HCT116 (cell line): ENCODE measurements around the gene CACNA1C. TPM values are rescaled to one million over a fixed set of nuclear protein-coding genes. Genes with fewer than 3 reads are reported as not detected.

ENCODE experiments used
- ATAC-seq: fragments of 200-7000 bp; cut with Tn5 transposase; 2 replicates; pipeline ENCODE4 v1.9.1; 2020; ENCODE audit warnings: mild to moderate bottlenecking, moderate library complexity
- BruUV-seq: library from RNA; stranded (reverse); fragments of 400-500 nt; replicated peaks from 2 replicates; lab custom pipeline; 2021; lab: Mats Ljungman, UMichigan
- CTCF ChIA-PET: fragments of 300-600 bp; sonication (Branson Sonifier 250); formaldehyde crosslinking; loops from one replicate; lab custom pipeline; 2021; ENCODE audit warnings: antibody characterized with exemption; lab: Charles Lee
- POLR2A ChIA-PET: fragments of 300-600, 350-600 bp; sonication (Branson Sonifier 250); formaldehyde crosslinking; loops from one replicate; lab custom pipeline; 2021; ENCODE audit warnings: antibody characterized with exemption; lab: Charles Lee
- RAD21 ChIA-PET, 2 experiments: fragments of 300-600 bp; sonication (Branson Sonifier 250); formaldehyde crosslinking; loops; one replicate each; lab custom pipeline; 2023; ENCODE audit warnings: low total read pairs in 2 of 2; ENCODE audit not compliant: uncharacterized antibody in 2 of 2, unreplicated experiment in 2 of 2, low non-redundant PET in 1 of 2; lab: Charles Lee
- DNase-seq: peaks from one replicate; pipeline ENCODE4 v3.0.0-alpha.2; 2010; ENCODE audit warnings: low read depth, low spot score
- H2AFZ ChIP-seq: fragments of 200-600 bp; shearing (Covaris generic), sonication (generic); 2 replicates; pipeline ENCODE4 v1.6.1; 2017; ENCODE audit warnings: low read depth, mixed run types, mixed read lengths, antibody characterized with exemption, low read length; ENCODE audit not compliant: poor library complexity, severe bottlenecking
- H3K27ac ChIP-seq: 2 replicates; pipeline ENCODE4 v1.5.1; 2012; ENCODE audit warnings: low read depth, low read length
- H3K27me3 ChIP-seq: fragments of 200-600 bp; sonication (generic); 2 replicates; pipeline ENCODE4 v1.6.1; 2016; ENCODE audit warnings: mixed run types, low read length, mixed read lengths; ENCODE audit not compliant: insufficient read depth
- H3K36me3 ChIP-seq, 2 experiments: fragments of 200-500 bp in 1 of 2; fragments of 200-600 bp in 1 of 2; sonication (Bioruptor generic) in 1 of 2; sonication (generic) in 1 of 2; 2 replicates each; pipeline versions ENCODE4 v1.5.1 to v1.6.1; 2014 to 2016; ENCODE audit warnings: low read length in 2 of 2, inconsistent platforms in 1 of 2, mixed read lengths in 1 of 2, mixed run types in 1 of 2; ENCODE audit not compliant: insufficient read depth in 2 of 2, control insufficient read depth in 1 of 2
- H3K4me1 ChIP-seq, 2 experiments: fragments of 200-600 bp in 1 of 2; sonication (generic) in 1 of 2; 2 replicates each; pipeline versions ENCODE4 v1.5.1 to v1.6.1; 2012 to 2017; ENCODE audit warnings: low read length in 2 of 2, inconsistent platforms in 1 of 2, mild to moderate bottlenecking in 1 of 2, mixed read lengths in 1 of 2, mixed run types in 1 of 2, moderate library complexity in 1 of 2; ENCODE audit not compliant: insufficient read depth in 2 of 2, control insufficient read depth in 1 of 2
- H3K4me2 ChIP-seq: fragments of 200-600 bp; sonication (generic); 2 replicates; pipeline ENCODE4 v1.6.1; 2017; ENCODE audit warnings: mixed run types, low read length, mixed read lengths
- H3K4me3 ChIP-seq, 2 experiments: fragments of 200-600 bp in 1 of 2; sonication (generic) in 1 of 2; replicated peaks in 1 of 2; 2 replicates each; pipeline ENCODE4 v1.5.1; 2011 to 2016; ENCODE audit warnings: low read length in 2 of 2, control low read depth in 1 of 2, low read depth in 1 of 2, mild to moderate bottlenecking in 1 of 2, mixed read lengths in 1 of 2, mixed run types in 1 of 2
- H3K79me2 ChIP-seq: fragments of 200-600 bp; sonication (generic); 2 replicates; pipeline ENCODE4 v1.6.1; 2017; ENCODE audit warnings: mild to moderate bottlenecking, mixed run types, low read length, moderate library complexity, mixed read lengths; ENCODE audit not compliant: insufficient read depth
- H3K9ac ChIP-seq: fragments of 200-600 bp; sonication (generic); 2 replicates; pipeline ENCODE4 v1.6.1; 2016; ENCODE audit warnings: low read length, mixed read lengths
- H3K9me2 ChIP-seq: fragments of 200-600 bp; sonication (generic), shearing (Covaris generic); 2 replicates; pipeline ENCODE4 v1.6.1; 2017; ENCODE audit warnings: mixed run types, mild to moderate bottlenecking, moderate library complexity; ENCODE audit not compliant: insufficient read depth
- H3K9me3 ChIP-seq, 2 experiments: fragments of 200-500 bp in 1 of 2; fragments of 200-600 bp in 1 of 2; sonication (Bioruptor generic) in 1 of 2; sonication (generic) in 1 of 2; 2 replicates each; pipeline ENCODE4 v1.6.1; 2014 to 2017; ENCODE audit warnings: low read length in 2 of 2, mixed read lengths in 2 of 2, inconsistent platforms in 1 of 2, low read depth in 1 of 2, mild to moderate bottlenecking in 1 of 2, mixed run types in 1 of 2, moderate library complexity in 1 of 2; ENCODE audit not compliant: control insufficient read depth in 1 of 2, insufficient read depth in 1 of 2
- H4K20me1 ChIP-seq: fragments of 200-600 bp; sonication (generic), shearing (Covaris generic); 2 replicates; pipeline ENCODE4 v1.6.1; 2017; ENCODE audit warnings: mixed run types, mild to moderate bottlenecking, moderate library complexity; ENCODE audit not compliant: insufficient read depth
- EZH2phosphoT487 ChIP-seq: fragments of 200-600 bp; IDR thresholded peaks from 2 replicates; pipeline ENCODE4 v1.6.1; 2018; ENCODE audit warnings: antibody characterized with exemption, borderline replicate concordance
- FOSL1 ChIP-seq: IDR thresholded peaks from 2 replicates; pipeline ENCODE4 v1.6.1; 2012; ENCODE audit warnings: low read depth
- JUND ChIP-seq: IDR thresholded peaks from 2 replicates; pipeline ENCODE4 v1.6.1; 2012
- POLR2A ChIP-seq: IDR thresholded peaks from 2 replicates; pipeline ENCODE4 v1.7.0; 2011; ENCODE audit warnings: borderline replicate concordance; ENCODE audit not compliant: insufficient read depth, insufficient read length; ENCODE audit errors: extremely low read depth
- POLR2AphosphoS5 ChIP-seq: IDR thresholded peaks from 2 replicates; pipeline ENCODE4 v1.6.1; 2011; ENCODE audit warnings: mild to moderate bottlenecking, low read depth, low read length, moderate library complexity
- SP1 ChIP-seq: IDR thresholded peaks from 2 replicates; pipeline ENCODE4 v1.6.1; 2012; ENCODE audit warnings: low read depth
- YY1 ChIP-seq: IDR thresholded peaks from 2 replicates; pipeline ENCODE4 v1.6.1; 2011; ENCODE audit warnings: low read length, low read depth, moderate library complexity, mild to moderate bottlenecking; ENCODE audit not compliant: insufficient replicate concordance; ENCODE audit errors: extremely low read depth
- ZNF274 ChIP-seq: fragments of 200-500 bp; sonication (Bioruptor generic); IDR thresholded peaks from 2 replicates; pipeline ENCODE4 v1.6.1; 2014; ENCODE audit warnings: mild to moderate bottlenecking, low read depth, low read length, inconsistent platforms
- intact Hi-C: fragments of 100-400 bp; cut with micrococcal nuclease; formaldehyde crosslinking; loops from 2 replicates; pipeline ENCODE4 v1.10.0; 2022
- total RNA-seq: library from RNA; stranded (reverse); gene quantifications from one replicate; pipeline ENCODE4 v1.2.1, GENCODE V29; 2021; ENCODE audit not compliant: unreplicated experiment
- TF ChIP-seq, protein P1 (sequence below), 3 experiments: fragments of 200-600 bp in 1 of 3; sonication (generic) in 1 of 3; IDR thresholded peaks in 2 of 3; conservative IDR thresholded peaks in 1 of 3; 2 replicates each; pipeline ENCODE4 v1.5.1; 2012 to 2017; ENCODE audit warnings: low read depth in 2 of 3, low read length in 2 of 3, antibody characterized with exemption in 1 of 3, borderline replicate concordance in 1 of 3, control low read depth in 1 of 3, mild to moderate bottlenecking in 1 of 3, mixed read lengths in 1 of 3, mixed run types in 1 of 3, moderate library complexity in 1 of 3; ENCODE audit not compliant: insufficient read depth in 1 of 3
- TF ChIP-seq, protein P2 (sequence below): IDR thresholded peaks from 2 replicates; pipeline ENCODE4 v1.6.1; 2011; ENCODE audit warnings: mild to moderate bottlenecking, low read length, moderate library complexity; ENCODE audit not compliant: insufficient replicate concordance; ENCODE audit errors: extremely low read depth
- TF ChIP-seq, protein P3 (sequence below): IDR thresholded peaks from 2 replicates; pipeline ENCODE4 v1.6.1; 2012; ENCODE audit warnings: low read depth
- TF ChIP-seq, protein P4 (sequence below): IDR thresholded peaks from 2 replicates; pipeline ENCODE4 v1.6.1; 2012

CACNA1C gene
- total RNA-seq, 1 experiment from 2014 or later = 0.05 TPM

DNA sequence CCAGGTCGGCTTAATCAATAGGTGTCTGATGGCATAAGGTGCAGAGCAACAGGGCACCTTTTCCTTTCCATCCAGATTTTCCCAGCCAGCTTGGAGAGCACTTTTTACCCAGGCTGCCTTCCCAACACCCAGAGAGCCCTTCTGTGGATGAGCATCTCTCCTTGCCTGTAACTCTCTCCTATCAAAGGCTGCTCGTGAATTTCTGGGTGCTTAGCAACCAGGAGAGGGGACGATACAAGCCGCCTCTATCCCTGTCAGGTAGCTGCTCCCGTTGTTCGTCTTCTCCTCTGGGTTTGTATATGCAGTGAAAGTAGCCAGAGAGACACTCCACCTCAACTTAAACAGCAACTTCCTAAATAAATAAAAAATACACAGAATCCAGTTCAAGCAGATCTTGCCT lies 124.2 kb downstream of the CACNA1C start:
- no peaks in the 10 kb centered on the region for H3K36me3 ChIP-seq
- H3K27ac ChIP-seq = no peak overlapping the region
- DNase-seq (no peak), ATAC-seq (no peak)
- no peaks in the 10 kb centered on the region for H4K20me1 ChIP-seq
- H3K9me2 ChIP-seq = no peaks in the 10 kb centered on the region
- POLR2A ChIA-PET = no interaction called here
- no TSS peak for BruUV-seq
- H3K9me3 ChIP-seq = no peaks in the 10 kb centered on the region
- CTCF ChIA-PET = no interaction called here
- no peak overlapping the region for H2AFZ ChIP-seq
- peaks cover 8% of the 10 kb centered on the region; the same call in 1 of the 2 replicates for H3K27me3 ChIP-seq
- RAD21 ChIA-PET = no interaction called here
- H3K4me3 ChIP-seq = no peak overlapping the region
- intact Hi-C loops = no loop called here
- H3K4me1 ChIP-seq = peaks cover 0 to 16% of the 10 kb centered on the region in 2 experiments; a peak in 2 of 4 replicates
- no peak overlapping the region for H3K9ac ChIP-seq
- no peak for TF ChIP-seq ZNF274
- no peak for TF ChIP-seq POLR2AphosphoS5
- TF ChIP-seq, protein P1, sequence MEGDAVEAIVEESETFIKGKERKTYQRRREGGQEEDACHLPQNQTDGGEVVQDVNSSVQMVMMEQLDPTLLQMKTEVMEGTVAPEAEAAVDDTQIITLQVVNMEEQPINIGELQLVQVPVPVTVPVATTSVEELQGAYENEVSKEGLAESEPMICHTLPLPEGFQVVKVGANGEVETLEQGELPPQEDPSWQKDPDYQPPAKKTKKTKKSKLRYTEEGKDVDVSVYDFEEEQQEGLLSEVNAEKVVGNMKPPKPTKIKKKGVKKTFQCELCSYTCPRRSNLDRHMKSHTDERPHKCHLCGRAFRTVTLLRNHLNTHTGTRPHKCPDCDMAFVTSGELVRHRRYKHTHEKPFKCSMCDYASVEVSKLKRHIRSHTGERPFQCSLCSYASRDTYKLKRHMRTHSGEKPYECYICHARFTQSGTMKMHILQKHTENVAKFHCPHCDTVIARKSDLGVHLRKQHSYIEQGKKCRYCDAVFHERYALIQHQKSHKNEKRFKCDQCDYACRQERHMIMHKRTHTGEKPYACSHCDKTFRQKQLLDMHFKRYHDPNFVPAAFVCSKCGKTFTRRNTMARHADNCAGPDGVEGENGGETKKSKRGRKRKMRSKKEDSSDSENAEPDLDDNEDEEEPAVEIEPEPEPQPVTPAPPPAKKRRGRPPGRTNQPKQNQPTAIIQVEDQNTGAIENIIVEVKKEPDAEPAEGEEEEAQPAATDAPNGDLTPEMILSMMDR (IDR thresholded peaks at IDR 0.05 in 2 of 3, conservative IDR thresholded peaks at IDR 0.05 in 1 of 3; ENCODE audit: borderline replicate concordance in 1 of 3, insufficient read depth in 1 of 3, low read depth in 2 of 3, low read length in 2 of 3) = no peak
- TF ChIP-seq, protein P2, sequence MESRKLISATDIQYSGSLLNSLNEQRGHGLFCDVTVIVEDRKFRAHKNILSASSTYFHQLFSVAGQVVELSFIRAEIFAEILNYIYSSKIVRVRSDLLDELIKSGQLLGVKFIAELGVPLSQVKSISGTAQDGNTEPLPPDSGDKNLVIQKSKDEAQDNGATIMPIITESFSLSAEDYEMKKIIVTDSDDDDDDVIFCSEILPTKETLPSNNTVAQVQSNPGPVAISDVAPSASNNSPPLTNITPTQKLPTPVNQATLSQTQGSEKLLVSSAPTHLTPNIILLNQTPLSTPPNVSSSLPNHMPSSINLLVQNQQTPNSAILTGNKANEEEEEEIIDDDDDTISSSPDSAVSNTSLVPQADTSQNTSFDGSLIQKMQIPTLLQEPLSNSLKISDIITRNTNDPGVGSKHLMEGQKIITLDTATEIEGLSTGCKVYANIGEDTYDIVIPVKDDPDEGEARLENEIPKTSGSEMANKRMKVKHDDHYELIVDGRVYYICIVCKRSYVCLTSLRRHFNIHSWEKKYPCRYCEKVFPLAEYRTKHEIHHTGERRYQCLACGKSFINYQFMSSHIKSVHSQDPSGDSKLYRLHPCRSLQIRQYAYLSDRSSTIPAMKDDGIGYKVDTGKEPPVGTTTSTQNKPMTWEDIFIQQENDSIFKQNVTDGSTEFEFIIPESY = no peak
- TF ChIP-seq YY1 = no peak
- TF ChIP-seq SP1 = no peak
- no peak for TF ChIP-seq FOSL1
- no peak for TF ChIP-seq EZH2phosphoT487
- TF ChIP-seq, protein P3, sequence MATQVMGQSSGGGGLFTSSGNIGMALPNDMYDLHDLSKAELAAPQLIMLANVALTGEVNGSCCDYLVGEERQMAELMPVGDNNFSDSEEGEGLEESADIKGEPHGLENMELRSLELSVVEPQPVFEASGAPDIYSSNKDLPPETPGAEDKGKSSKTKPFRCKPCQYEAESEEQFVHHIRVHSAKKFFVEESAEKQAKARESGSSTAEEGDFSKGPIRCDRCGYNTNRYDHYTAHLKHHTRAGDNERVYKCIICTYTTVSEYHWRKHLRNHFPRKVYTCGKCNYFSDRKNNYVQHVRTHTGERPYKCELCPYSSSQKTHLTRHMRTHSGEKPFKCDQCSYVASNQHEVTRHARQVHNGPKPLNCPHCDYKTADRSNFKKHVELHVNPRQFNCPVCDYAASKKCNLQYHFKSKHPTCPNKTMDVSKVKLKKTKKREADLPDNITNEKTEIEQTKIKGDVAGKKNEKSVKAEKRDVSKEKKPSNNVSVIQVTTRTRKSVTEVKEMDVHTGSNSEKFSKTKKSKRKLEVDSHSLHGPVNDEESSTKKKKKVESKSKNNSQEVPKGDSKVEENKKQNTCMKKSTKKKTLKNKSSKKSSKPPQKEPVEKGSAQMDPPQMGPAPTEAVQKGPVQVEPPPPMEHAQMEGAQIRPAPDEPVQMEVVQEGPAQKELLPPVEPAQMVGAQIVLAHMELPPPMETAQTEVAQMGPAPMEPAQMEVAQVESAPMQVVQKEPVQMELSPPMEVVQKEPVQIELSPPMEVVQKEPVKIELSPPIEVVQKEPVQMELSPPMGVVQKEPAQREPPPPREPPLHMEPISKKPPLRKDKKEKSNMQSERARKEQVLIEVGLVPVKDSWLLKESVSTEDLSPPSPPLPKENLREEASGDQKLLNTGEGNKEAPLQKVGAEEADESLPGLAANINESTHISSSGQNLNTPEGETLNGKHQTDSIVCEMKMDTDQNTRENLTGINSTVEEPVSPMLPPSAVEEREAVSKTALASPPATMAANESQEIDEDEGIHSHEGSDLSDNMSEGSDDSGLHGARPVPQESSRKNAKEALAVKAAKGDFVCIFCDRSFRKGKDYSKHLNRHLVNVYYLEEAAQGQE = no peak
- TF ChIP-seq, protein P4, sequence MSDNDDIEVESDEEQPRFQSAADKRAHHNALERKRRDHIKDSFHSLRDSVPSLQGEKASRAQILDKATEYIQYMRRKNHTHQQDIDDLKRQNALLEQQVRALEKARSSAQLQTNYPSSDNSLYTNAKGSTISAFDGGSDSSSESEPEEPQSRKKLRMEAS = no peak
- no peak for TF ChIP-seq JUND
- TF ChIP-seq POLR2A = no peak
- H3K4me2 ChIP-seq = no peak overlapping the region
- H3K79me2 ChIP-seq = no peaks in the 10 kb centered on the region
